Thyroid gland (tissue), 4 donors: ENCODE measurements around the gene CUEDC2.

Experiments
- POLR2A ChIP-seq, 2 donors: fragments of 450-650 bp; IDR thresholded peaks; one replicate each; pipeline ENCODE4 v1.6.1; 2017; ENCODE audit warnings: antibody characterized with exemption in 2 of 2, mild to moderate bottlenecking in 2 of 2, moderate library complexity in 1 of 2
- TF ChIP-seq, protein P1 (sequence below), 6 experiments: fragments of 200-600 bp in 3 of 6; fragments of 450-650 bp in 3 of 6; sonication (generic) in 3 of 6; IDR thresholded peaks; one replicate each; pipeline ENCODE4 v1.5.1; 2016 to 2019; ENCODE audit warnings: antibody characterized with exemption in 6 of 6, mild to moderate bottlenecking in 2 of 6, inconsistent platforms in 1 of 6, moderate library complexity in 1 of 6

GRCh38 chr10:102398172-102399020 lies 34.0 kb downstream of the CUEDC2 start:
- TF ChIP-seq, protein P1, sequence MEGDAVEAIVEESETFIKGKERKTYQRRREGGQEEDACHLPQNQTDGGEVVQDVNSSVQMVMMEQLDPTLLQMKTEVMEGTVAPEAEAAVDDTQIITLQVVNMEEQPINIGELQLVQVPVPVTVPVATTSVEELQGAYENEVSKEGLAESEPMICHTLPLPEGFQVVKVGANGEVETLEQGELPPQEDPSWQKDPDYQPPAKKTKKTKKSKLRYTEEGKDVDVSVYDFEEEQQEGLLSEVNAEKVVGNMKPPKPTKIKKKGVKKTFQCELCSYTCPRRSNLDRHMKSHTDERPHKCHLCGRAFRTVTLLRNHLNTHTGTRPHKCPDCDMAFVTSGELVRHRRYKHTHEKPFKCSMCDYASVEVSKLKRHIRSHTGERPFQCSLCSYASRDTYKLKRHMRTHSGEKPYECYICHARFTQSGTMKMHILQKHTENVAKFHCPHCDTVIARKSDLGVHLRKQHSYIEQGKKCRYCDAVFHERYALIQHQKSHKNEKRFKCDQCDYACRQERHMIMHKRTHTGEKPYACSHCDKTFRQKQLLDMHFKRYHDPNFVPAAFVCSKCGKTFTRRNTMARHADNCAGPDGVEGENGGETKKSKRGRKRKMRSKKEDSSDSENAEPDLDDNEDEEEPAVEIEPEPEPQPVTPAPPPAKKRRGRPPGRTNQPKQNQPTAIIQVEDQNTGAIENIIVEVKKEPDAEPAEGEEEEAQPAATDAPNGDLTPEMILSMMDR (IDR thresholded peaks at IDR 0.05) = no peak
- TF ChIP-seq POLR2A (IDR thresholded peaks at IDR 0.05) = no peak
